ENCODE data around the gene PDE4B.

PDE4B gene

GRCh38 chr1:66245691-66246090 lies 453.0 kb downstream of the PDE4B start:
- H3K4me3 ChIP-seq (ENCODE audit: low read depth, low read length) = no peak overlapping the region
- TF ChIP-seq CTCF (IDR thresholded peaks at IDR 0.05; ENCODE audit: borderline replicate concordance, insufficient read depth, low read depth, low read length) = no peak

- no peak for TF ChIP-seq CTCF (IDR thresholded peaks at IDR 0.05; ENCODE audit: borderline replicate concordance, insufficient read depth, low read depth, low read length)
- H3K4me3 ChIP-seq (ENCODE audit: low read depth, low read length) = no peak overlapping the region
Measured at GRCh38 chr1:66246351-66247269, 453.9 kb downstream of the PDE4B start.

- H3K4me3 ChIP-seq (ENCODE audit: low read depth, low read length) = no peak overlapping the region
Measured at GRCh38 chr1:66247415-66248208, 454.9 kb downstream of the PDE4B start.

GRCh38 chr1:66248257-66248656 lies 455.6 kb downstream of the PDE4B start:
- no peak for TF ChIP-seq CTCF (IDR thresholded peaks at IDR 0.05; ENCODE audit: borderline replicate concordance, insufficient read depth, low read depth, low read length)

More at GRCh38 chr1:66247415-66248208, 454.9 kb downstream of the PDE4B start:
- TF ChIP-seq CTCF (IDR thresholded peaks at IDR 0.05; ENCODE audit: borderline replicate concordance, insufficient read depth, low read depth, low read length) = no peak

GRCh38 chr1:66248746-66249145 lies 456.1 kb downstream of the PDE4B start:
- TF ChIP-seq CTCF (IDR thresholded peaks at IDR 0.05; ENCODE audit: borderline replicate concordance, insufficient read depth, low read depth, low read length) = no peak
- H3K4me3 ChIP-seq (ENCODE audit: low read depth, low read length) = no peak overlapping the region

More at GRCh38 chr1:66248257-66248656, 455.6 kb downstream of the PDE4B start:
- H3K4me3 ChIP-seq (ENCODE audit: low read depth, low read length) = no peak overlapping the region

- TF ChIP-seq CTCF (IDR thresholded peaks at IDR 0.05; ENCODE audit: borderline replicate concordance, insufficient read depth, low read depth, low read length) = no peak
Measured at GRCh38 chr1:66250075-66250474, 457.4 kb downstream of the PDE4B start.

More at GRCh38 chr1:66250075-66250474, 457.4 kb downstream of the PDE4B start:
- H3K4me3 ChIP-seq (ENCODE audit: low read depth, low read length) = no peak overlapping the region

Data from GM12875 (cell line).